HepG2 (cell line): ENCODE results near the gene RCN1. TPM values are rescaled to one million over a fixed set of nuclear protein-coding genes. Genes with fewer than 3 reads are reported as not detected.

Experiments used
- ATAC-seq: fragments of 200-7000 bp; cut with Tn5 transposase; 3 replicates; pipeline ENCODE4 v1.9.1; 2020; ENCODE audit warnings: mild to moderate bottlenecking, moderate library complexity
- BruUV-seq: library from RNA; stranded (reverse); fragments of 400-500 nt; replicated peaks from 2 replicates; lab custom pipeline; 2021; lab: Mats Ljungman, UMichigan
- CTCF ChIA-PET: fragments of 300-600 bp; formaldehyde crosslinking; extraction: SDS; loops from one replicate; lab custom pipeline; 2021; ENCODE audit warnings: low total read pairs, inconsistent platforms, low intra/inter-chr PET ratio; lab: Yijun Ruan, JAX
- POLR2A ChIA-PET: fragments of 350-600 bp; sonication (Branson Sonifier 250); formaldehyde crosslinking; loops from one replicate; lab custom pipeline; 2020; ENCODE audit warnings: antibody characterized with exemption, inconsistent platforms; lab: Yijun Ruan, JAX
- DNase-seq: peaks from one replicate; pipeline ENCODE4 v3.0.0-alpha.2; 2015; ENCODE audit warnings: low spot score
- FAIRE-seq: peaks from 3 replicates; lab custom pipeline; 2011; peaks lifted over from hg19 to GRCh38; lab: Jason Lieb, UNC
- H2AFZ ChIP-seq: one replicate; pipeline ENCODE4 v1.6.1; 2011; ENCODE audit warnings: low read length, inconsistent platforms
- H3K27ac ChIP-seq: fragments of 300-600 bp; 3 replicates; pipeline ENCODE4 v1.8.0; 2011; ENCODE audit warnings: mixed run types, mild to moderate bottlenecking, mixed read lengths, low read length, inconsistent platforms; ENCODE audit not compliant: insufficient read depth; ENCODE audit errors: extremely low read length
- H3K27me3 ChIP-seq, 2 experiments: fragments of 200-600 bp in 1 of 2; 2 replicates in 1 of 2; 3 replicates in 1 of 2; pipeline versions ENCODE4 v1.6.0 to v1.8.0; 2011; ENCODE audit warnings: low read length in 2 of 2, mild to moderate bottlenecking in 2 of 2, moderate library complexity in 2 of 2, inconsistent platforms in 1 of 2; ENCODE audit not compliant: insufficient read depth in 2 of 2, control insufficient read depth in 1 of 2
- H3K36me3 ChIP-seq, 2 experiments: fragments of 200-600 bp in 1 of 2; replicated peaks in 1 of 2; 2 replicates in 1 of 2; 3 replicates in 1 of 2; pipeline versions ENCODE4 v1.5.1 to v1.8.0; 2011; ENCODE audit warnings: low read length in 2 of 2, inconsistent platforms in 1 of 2; ENCODE audit not compliant: insufficient read depth in 2 of 2, control insufficient read depth in 1 of 2
- H3K4me1 ChIP-seq: 2 replicates; pipeline ENCODE4 v1.5.1; 2012; ENCODE audit warnings: low read length, inconsistent platforms; ENCODE audit not compliant: insufficient read depth
- H3K4me2 ChIP-seq: 2 replicates; pipeline ENCODE4 v1.6.0; 2011; ENCODE audit warnings: low read depth, low read length, inconsistent platforms
- H3K4me3 ChIP-seq, 3 experiments: fragments of 200-600 bp in 1 of 3; sonication (generic), shearing (Covaris generic) in 1 of 3; replicated peaks in 1 of 3; 2 replicates each; pipeline ENCODE4 v1.5.1; 2011 to 2016; ENCODE audit warnings: low read length in 3 of 3, inconsistent platforms in 2 of 3, low read depth in 2 of 3, mild to moderate bottlenecking in 2 of 3, control low read depth in 1 of 3, mixed read lengths in 1 of 3; ENCODE audit not compliant: insufficient read depth in 1 of 3
- H3K79me2 ChIP-seq: one replicate; pipeline ENCODE4 v1.6.1; 2011; ENCODE audit warnings: low read length, inconsistent platforms; ENCODE audit not compliant: insufficient read depth
- H3K9ac ChIP-seq: 2 replicates; pipeline ENCODE4 v1.6.0; 2011; ENCODE audit warnings: mild to moderate bottlenecking, low read depth, low read length, inconsistent platforms; ENCODE audit not compliant: insufficient read depth
- H3K9me3 ChIP-seq: 2 replicates; pipeline ENCODE4 v1.5.1; 2012; ENCODE audit warnings: mild to moderate bottlenecking, low read length
- H4K20me1 ChIP-seq: 2 replicates; pipeline ENCODE4 v1.6.0; 2011; ENCODE audit warnings: inconsistent platforms, mild to moderate bottlenecking, low read length, moderate library complexity; ENCODE audit not compliant: insufficient read depth
- ARID2 ChIP-seq: sonication (generic); formaldehyde crosslinking; IDR thresholded peaks from 2 replicates; pipeline ENCODE4 v1.8.1; 2022; ENCODE audit warnings: mild to moderate bottlenecking, missing genetic modification reagents, borderline replicate concordance
- ARNTL ChIP-seq: sonication (generic); formaldehyde crosslinking; IDR thresholded peaks from 2 replicates; pipeline ENCODE4 v1.4.0; 2020; ENCODE audit warnings: mild to moderate bottlenecking, missing genetic modification reagents
- ETV6 ChIP-seq: sonication (generic); formaldehyde crosslinking; conservative IDR thresholded peaks from 2 replicates; pipeline ENCODE4 v1.4.0; 2020; ENCODE audit warnings: missing genetic modification reagents
- GABPB1 ChIP-seq: IDR thresholded peaks from 2 replicates; pipeline ENCODE4 v1.6.1; 2016; ENCODE audit warnings: mild to moderate bottlenecking, missing genetic modification reagents, moderate library complexity, missing compliant biosample characterization
- GATAD2A ChIP-seq: IDR thresholded peaks from 2 replicates; pipeline ENCODE4 v1.6.1; 2016
- RBM22 ChIP-seq: fragments of 200-400 bp; formaldehyde crosslinking; optimal IDR thresholded peaks from 2 replicates; pipeline ENCODE3; 2017; ENCODE audit warnings: mild to moderate bottlenecking, low read length, moderate library complexity
- SATB2 ChIP-seq: sonication (generic); formaldehyde crosslinking; IDR thresholded peaks from 2 replicates; pipeline ENCODE4 v1.5.0; 2020; ENCODE audit warnings: missing genetic modification reagents
- U2AF1 ChIP-seq: fragments of 200-400 bp; formaldehyde crosslinking; optimal IDR thresholded peaks from 2 replicates; pipeline ENCODE3; 2017; ENCODE audit warnings: mild to moderate bottlenecking, low read depth, low read length
- ZBTB42 ChIP-seq: sonication (generic); formaldehyde crosslinking; IDR thresholded peaks from 2 replicates; pipeline ENCODE4 v1.5.0; 2020; ENCODE audit warnings: mild to moderate bottlenecking, missing genetic modification reagents
- ZBTB7B ChIP-seq: sonication (generic); formaldehyde crosslinking; IDR thresholded peaks from 2 replicates; pipeline ENCODE4 v1.4.0; 2020; ENCODE audit warnings: missing genetic modification reagents
- ZFP1 ChIP-seq: IDR thresholded peaks from 2 replicates; pipeline ENCODE4 v1.6.1; 2016
- ZNF263 ChIP-seq: sonication (generic); formaldehyde crosslinking; IDR thresholded peaks from 2 replicates; pipeline ENCODE4 v1.4.0; 2020; ENCODE audit warnings: missing genetic modification reagents
- ZNF44 ChIP-seq: sonication (generic); formaldehyde crosslinking; IDR thresholded peaks from 2 replicates; pipeline ENCODE4 v1.5.1; 2020; ENCODE audit warnings: mild to moderate bottlenecking, missing genetic modification reagents
- ZNF75D ChIP-seq: sonication (generic); formaldehyde crosslinking; IDR thresholded peaks from 2 replicates; pipeline ENCODE4 v1.8.1; 2023; ENCODE audit warnings: missing genetic modification reagents, mild to moderate bottlenecking, borderline replicate concordance
- WGBS: methylation state at CpG from one replicate; pipeline ENCODE4 v1.1.6; 2017; ENCODE audit warnings: low lambda C conversion rate; 5-methylcytosine and 5-hydroxymethylcytosine counted together
- in situ Hi-C: cut with HindIII; loops from 2 replicates; pipeline ENCODE4 v1.10.0; 2017; ENCODE audit warnings: low pct_unique_long_range_greater_than_20kb; ENCODE audit not compliant: extremely low pct_ligation_motif_present
- intact Hi-C: fragments of 100-400 bp; cut with micrococcal nuclease; formaldehyde crosslinking; loops from one replicate; pipeline ENCODE4 v1.10.0; 2022; ENCODE audit not compliant: unreplicated experiment
- polyA plus RNA-seq, 8 experiments: library from polyadenylated mRNA; depleted of rRNA in 3 of 8; stranded (reverse) in 7 of 8; unstranded in 1 of 8; fragments of >200 nt; fragmentation: Illumina TruSeq in 4 of 8; extraction: Trizol in 4 of 8; gene quantifications; 2 replicates each; pipeline versions ENCODE4 v1.2.1 to v1.2.3, GENCODE V29; 2011 to 2016; ENCODE audit warnings: low read depth in 4 of 8, missing spikeins in 1 of 8, mixed read lengths in 1 of 8; ENCODE audit not compliant: insufficient read depth in 1 of 8
- total RNA-seq, 5 experiments: library from RNA; depleted of rRNA; stranded (reverse); fragments of >200 nt; fragmentation: Illumina TruSeq; extraction: Trizol; gene quantifications; 2 replicates each; pipeline ENCODE4 v1.2.3, GENCODE V29; 2016; ENCODE audit warnings: low read depth in 1 of 5

Gene RCN1
- total and polyA plus RNA-seq, 2 of the 13 experiments (the other 11 are each of a cell fraction or from before 2014, with no cell fraction given), result 22.0 to 28.5 TPM

GRCh38 chr11:32105871-32106560 is 15.1 kb downstream of the RCN1 start:
- ChIA-PET POLR2A (no interaction called here), CTCF (no interaction called here)
- no peak overlapping the region for H3K9ac ChIP-seq
- H3K27me3 ChIP-seq, result peaks cover 0 to 20% of the 10 kb centered on the region in 2 experiments; a peak in 4 of 5 replicates
- H3K36me3 ChIP-seq, result no peaks in the 10 kb centered on the region
- TF ChIP-seq RBM22 (peak; percentile 72), ETV6 (no peak)
- in situ Hi-C loops (no loop called here), intact Hi-C loops (no loop called here)
- H3K4me1 ChIP-seq, result peaks cover 22% of the 10 kb centered on the region
- H3K27ac ChIP-seq, result no peak overlapping the region
- FAIRE-seq (no peak), ATAC-seq (no peak), DNase-seq (no peak)
- H3K9me3 ChIP-seq, result no peaks in the 10 kb centered on the region
- no peaks in the 10 kb centered on the region for H3K79me2 ChIP-seq
- peaks cover 14% of the 10 kb centered on the region for H4K20me1 ChIP-seq
- WGBS, result 86% methylated on average over 7 of the region's 7 CpGs
- H3K4me3 ChIP-seq, result no peak overlapping the region
- no TSS peak for BruUV-seq
- H2AFZ ChIP-seq, result no peak overlapping the region
- H3K4me2 ChIP-seq, result no peak overlapping the region

GRCh38 chr11:32107647-32108046 is 16.8 kb downstream of the RCN1 start:
- no peak for DNase-seq
- in situ Hi-C loops (no loop called here), intact Hi-C loops (no loop called here)
- no peak for ATAC-seq
- FAIRE-seq, result no peak
- WGBS, result 64% methylated on average over 6 of the region's 6 CpGs
- H3K27me3 ChIP-seq, result peaks cover 2 to 25% of the 10 kb centered on the region in 2 experiments; a peak in 4 of 5 replicates
- ChIA-PET CTCF (no interaction called here), POLR2A (no interaction called here)
- no peak overlapping the region for H2AFZ ChIP-seq
- BruUV-seq, result no TSS peak
- no peak overlapping the region for H3K9ac ChIP-seq
- TF ChIP-seq SATB2 (CRISPR knock-in tag) (no peak), ZFP1 (CRISPR knock-in tag) (no peak), ZNF44 (no peak), ZNF263 (no peak), ZBTB42 (CRISPR knock-in tag) (no peak), GATAD2A (no peak), ARID2 (no peak), U2AF1 (no peak), GABPB1 (CRISPR knock-in tag) (no peak), ARNTL (CRISPR knock-in tag) (no peak), ZBTB7B (CRISPR knock-in tag) (no peak), ZNF75D (CRISPR knock-in tag) (no peak)
- no peak overlapping the region for H3K4me3 ChIP-seq
- H3K79me2 ChIP-seq, result no peaks in the 10 kb centered on the region
- no peak overlapping the region for H3K4me2 ChIP-seq
- H4K20me1 ChIP-seq, result peaks cover 17% of the 10 kb centered on the region
- H3K4me1 ChIP-seq, result peaks cover 20% of the 10 kb centered on the region
- no peaks in the 10 kb centered on the region for H3K9me3 ChIP-seq
- H3K27ac ChIP-seq, result no peak overlapping the region
- no peaks in the 10 kb centered on the region for H3K36me3 ChIP-seq
